Hematopoietic multipotent progenitor cell treated with erythropoietin and hydrocortisone succinate and interleukin-3 and kit ligand, for 6 days (in vitro differentiated cells): ENCODE results near the gene GPR31.
"Not testable (repeated sequence)": the region's sequence is repeated elsewhere in the genome, so short reads cannot be mapped to it uniquely, and the experiment has no call there.

Experiments used
- DNase-seq: peaks from one replicate; pipeline ENCODE4 v3.0.0-alpha.2; 2015

Gene GPR31, protein sequence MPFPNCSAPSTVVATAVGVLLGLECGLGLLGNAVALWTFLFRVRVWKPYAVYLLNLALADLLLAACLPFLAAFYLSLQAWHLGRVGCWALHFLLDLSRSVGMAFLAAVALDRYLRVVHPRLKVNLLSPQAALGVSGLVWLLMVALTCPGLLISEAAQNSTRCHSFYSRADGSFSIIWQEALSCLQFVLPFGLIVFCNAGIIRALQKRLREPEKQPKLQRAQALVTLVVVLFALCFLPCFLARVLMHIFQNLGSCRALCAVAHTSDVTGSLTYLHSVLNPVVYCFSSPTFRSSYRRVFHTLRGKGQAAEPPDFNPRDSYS

DNA sequence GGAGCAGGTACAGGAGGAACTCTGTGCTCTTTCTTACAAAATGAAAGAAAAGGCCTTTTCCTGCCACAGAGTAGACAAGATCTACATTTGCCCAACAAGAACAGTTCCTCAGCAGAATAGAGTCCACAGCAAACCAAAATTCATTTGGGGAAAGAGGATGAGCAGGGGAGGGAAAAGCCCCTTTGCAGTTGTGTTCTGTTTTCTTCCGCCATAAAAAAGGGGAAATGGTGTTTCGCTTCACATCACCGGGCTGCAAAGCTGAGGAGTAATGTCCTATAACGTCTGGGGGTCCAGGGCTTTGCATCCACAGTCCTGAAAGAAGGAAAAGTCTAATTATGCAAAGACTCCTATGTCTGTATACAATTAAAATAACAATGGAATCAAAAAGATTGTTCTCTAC, at the start of gene GPR31:
Gene GPR31 (minus strand): TSS at position 118 of the 400 bp plus-strand sequence. CDS start 149 bp downstream, outside the sequence.
- DNase-seq = no peak

DNA sequence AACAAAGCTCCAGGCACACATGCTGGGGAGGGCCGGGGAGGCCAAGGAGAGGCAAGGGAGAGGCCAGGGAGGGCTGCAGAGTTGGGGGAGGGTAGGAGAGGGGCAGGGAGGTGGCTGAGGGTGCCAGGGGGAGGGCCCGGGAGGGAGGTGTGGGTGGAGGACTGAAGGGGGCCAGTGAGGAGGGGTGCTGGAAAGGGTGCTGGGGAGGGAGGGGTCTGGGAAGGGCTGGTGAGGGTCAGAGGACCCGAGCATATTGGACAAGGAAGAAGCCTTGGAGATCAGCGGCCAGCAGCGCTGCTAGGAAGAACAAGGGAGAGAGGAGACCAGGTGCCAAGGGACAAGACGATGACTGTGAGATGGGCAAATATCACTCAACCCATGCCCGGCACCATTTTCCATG, 49.7 kb upstream of the GPR31 start:
- no peak for DNase-seq

DNA sequence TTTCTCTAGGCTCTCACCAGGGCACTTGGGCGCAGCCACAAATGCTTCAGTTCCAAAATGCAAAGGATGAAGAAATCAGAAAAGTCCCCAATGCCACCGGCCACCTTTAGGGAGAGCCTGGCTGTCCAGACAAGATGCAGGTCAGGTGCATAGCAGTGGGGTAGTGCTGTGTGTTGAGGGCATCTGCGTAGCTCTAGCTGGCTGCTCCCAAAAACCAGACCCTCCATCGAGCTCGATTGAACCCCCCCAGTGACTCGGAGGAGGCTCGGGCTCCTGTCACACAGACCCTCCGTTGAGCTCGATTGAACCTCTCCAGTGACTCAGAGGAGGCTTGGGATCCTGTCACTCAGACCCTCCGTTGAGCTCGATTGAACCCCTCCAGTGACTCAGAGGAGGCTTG, 47.5 kb upstream of the GPR31 start:
- not testable (repeated sequence) for DNase-seq

DNA sequence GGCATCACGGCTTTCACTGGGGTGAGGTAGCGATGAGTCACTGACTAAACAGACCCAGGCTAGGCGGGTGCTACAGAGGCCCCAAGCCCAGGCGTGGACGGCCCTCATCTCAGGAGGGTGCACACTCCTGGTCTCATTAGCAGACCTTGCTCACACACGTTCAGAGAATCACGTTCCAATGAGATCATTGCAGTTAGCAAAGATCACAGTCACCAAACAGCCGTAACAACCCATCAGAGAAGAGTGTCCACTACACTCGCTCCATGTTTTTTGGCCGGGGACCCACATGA, 46.2 kb upstream of the GPR31 start:
- not testable (repeated sequence) for DNase-seq

DNA sequence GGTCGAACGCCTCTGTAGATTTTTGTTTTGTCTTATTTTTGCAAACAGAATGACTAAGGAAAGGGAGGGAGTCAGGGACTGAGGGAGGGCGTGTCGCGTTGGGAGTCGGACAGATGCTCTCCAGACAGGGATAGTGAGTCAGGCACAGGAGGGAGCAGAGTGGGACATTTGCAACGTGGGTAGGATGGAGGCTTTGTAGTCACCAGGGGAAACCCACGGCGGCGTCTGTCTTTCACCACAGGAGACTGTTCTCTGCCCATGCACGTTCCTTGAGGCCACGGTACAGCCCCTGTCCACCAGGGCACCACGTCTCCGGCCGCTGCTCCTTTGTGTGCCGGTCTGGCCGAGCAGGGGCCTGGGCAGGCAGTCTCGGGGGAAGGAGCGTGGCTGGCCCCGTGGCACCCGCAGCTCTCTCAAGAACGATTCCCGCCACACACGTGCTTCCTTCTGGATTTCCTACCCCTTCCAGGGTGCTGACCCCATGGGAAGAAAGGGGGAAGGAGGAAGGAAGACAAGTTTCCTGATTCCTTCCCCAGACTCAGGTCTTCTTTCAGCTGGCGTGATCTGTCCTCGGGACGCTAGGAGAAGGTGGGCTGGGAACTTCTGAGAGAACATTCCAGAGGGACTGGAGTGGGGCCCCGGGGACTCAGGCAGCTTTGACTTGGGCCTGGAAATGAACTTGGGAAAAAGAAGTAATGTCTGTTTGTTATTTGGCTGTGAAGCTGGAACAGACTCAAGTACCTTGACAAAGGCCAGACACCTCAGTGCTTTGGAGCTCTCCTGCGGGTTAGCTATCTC, 45.7 kb upstream of the GPR31 start:
- not testable (repeated sequence) for DNase-seq

DNA sequence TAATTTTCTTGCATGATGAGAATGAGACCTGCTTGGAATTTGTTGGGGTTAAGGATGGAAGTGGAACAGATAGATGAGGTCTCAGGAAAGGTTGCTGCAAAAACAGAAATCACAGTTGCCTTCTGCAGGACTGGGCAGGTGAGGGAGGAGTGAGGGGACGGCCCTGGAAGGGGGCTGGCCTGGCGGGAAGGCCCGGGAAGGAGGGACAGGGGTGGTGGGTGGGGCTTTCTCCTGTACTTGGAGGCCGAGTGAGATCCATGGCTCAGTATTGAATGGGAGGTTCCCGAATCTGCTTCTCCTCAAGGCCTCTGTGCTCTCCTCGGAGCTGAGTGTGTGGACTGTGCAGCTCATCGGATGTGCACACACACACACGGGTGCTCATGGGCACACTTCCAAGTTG, 44.8 kb upstream of the GPR31 start:
- not testable (repeated sequence) for DNase-seq

DNA sequence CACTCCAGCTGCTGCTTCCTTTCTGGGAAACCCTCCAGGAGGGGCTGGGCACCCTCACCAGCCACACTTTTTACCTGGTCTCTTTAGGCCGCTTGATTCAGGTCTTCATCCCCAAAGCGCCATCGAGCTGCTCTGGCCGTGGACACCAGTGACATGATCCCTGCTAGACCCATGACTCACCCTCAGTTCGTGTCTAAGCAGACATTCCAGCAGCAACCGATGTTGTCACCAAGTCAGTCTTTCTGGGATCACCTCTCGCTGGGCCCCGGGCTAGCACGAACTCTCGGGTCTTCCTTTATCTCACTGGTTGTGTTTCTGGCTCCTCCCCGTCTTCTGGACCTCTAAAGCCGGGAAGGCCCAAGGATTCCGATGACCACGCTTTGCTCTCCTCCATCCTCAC, 43.0 kb upstream of the GPR31 start:
- no peak for DNase-seq

DNA sequence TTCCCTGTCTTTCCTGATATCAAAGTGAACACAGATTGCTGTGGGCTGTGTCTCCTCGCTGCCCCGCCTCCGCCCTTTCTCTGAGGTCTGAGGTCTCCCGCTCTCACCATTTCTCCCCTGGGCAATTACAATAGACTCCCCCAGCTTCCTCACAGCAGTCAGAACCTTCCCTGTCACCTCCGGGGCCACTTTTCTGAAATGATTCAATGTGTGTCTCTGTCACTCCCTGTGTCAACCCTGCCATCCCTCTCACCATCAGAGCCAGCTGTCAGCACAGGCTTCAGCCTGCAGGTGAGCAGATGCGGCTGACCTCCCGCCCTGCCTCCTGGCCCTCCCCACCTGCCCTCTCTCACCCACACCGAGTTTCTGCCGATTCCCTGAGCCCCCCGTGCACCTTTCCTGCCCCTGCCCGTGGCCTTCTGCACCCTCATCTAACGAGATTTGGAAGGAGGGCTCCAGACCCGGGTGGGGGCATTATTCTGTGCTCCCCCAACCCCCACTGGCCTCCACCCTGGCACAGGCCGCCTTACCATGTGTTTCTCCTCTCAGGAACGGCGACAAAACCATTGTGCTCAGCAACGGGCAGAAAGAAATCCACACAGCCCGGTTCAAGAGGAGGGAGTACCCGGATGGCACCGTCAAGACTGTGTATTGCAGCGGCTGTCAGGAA, 38.3 kb upstream of the GPR31 start:
- not testable (repeated sequence) for DNase-seq

DNA sequence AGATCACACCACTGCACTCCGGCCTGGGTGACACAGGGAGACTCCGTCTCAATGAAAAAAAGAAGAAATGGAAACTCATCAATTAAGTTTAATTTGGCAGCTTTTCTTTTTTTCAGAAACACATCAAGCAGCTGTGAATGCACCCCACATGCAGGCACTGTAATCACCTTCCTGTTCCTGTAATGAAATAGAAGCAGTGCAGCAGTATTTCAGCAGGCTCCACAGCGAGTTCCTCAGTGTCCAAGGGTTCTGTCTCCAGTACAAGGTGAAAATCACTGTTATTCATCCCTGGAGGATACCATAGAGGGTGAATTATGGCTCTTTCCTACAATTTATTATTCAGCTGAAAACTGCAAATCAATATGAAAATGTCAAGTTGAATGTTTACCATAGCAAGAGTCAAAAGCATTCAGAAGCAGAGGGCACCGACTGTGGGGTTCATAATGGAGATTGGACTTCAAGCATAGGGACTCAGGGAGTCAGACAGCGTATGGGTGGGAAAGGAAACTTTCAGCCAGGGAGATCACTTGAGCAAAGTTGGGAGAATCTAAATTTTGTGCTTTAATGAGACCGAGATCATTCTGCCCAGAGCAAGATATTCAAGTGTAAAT, 35.8 kb upstream of the GPR31 start:
- not testable (repeated sequence) for DNase-seq

DNA sequence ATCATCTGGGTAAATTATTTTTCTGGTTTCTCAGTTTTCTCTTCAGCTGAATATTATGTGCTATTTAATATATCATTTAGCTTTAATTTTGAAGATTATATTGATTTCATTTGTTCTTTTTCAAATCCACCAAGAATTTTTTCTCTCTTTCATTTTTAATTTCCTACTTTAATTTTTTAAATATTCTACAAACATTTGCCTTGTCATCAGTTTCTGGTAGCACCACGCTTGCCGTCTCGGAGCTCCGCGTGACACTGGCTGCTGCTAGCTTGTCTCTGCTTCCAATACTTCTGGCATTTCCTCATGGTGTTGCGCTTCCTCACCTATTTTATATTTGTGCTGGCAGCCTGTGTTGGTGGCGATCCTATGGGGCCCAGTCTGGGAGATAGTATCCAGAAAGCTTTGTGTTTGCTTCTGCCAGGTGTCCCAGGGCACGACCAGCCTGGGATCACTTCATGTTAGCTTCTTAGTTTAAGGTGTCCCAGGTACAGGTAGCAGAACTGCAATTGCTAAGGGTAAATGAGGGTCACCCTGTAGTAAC, 33.3 kb upstream of the GPR31 start:
- not testable (repeated sequence) for DNase-seq

DNA sequence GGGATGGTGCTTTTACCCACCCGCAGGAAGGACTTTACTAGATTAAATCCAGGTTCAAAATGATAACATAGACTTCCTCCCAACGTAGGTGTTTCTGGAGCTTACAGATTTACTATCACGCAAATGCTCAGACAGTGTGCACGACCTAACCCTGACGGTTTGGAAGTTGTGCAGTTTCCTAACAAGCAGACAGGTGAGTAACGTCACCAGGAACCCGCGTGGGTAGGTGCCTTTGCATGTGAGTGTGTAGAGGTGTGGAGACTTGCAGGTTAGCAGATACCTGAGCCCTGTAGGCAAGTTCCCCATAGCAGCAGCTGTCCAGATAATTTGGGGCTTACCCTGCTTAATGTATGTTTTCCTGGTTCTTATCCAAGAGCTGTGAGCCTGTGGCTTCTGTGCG, 29.5 kb upstream of the GPR31 start:
- DNase-seq = not testable (repeated sequence)

DNA sequence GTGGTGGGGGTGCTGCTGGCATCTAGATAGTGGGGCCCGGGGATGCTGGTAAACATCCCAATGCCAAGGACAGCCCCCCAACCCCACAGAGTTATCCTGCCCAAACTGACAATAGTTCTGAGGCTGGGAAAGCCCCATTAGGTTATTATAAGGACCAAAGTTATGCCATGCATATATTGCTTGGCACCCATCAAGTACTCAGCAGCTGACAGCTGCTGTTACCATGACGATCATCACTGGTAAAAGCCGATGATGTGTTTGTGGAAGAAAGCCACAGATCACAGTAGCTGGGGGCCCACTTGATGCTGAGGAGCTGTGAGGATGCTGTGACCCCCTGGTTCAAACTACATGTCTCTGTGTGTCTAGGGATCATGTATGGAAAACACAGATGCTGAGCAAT, 27.3 kb upstream of the GPR31 start:
- DNase-seq = not testable (repeated sequence)

DNA sequence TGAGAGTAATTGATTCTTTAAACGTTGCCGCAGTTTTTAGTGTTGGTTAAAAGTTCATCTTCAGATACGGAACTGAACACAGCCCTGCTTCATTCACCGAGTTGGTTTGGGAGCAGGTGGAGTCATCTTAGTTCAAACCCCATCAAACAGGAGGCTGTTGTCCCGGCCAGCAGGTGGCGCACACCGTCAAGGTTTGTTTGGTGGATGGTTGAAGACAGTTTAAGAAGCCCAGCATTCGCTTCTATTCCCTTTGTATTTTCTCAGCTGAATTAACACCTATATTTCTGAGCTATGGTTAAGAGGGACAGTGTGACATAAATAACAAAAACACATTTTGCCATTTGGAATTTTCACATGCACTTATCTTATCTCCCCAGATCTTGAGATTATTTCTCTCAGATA, 25.1 kb upstream of the GPR31 start:
- not testable (repeated sequence) for DNase-seq

DNA sequence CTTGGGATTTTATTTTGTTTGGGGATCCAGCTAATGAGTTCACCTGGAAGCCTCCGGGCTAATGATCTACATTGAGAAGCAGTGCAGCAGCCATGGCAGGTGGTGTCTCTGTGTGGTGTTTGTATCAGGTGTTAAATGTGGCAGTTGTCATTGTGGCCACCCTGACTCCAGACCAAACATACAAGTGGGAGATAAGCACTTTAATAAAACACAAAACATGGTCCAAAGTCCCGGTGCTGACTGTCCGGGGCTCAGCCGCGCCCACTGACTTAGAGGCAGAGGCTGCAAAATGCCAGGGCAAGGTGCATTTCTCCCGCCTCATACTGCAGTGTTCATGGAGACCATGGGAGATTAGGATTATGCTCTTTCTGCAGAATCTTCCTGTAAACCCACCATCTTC, 23.6 kb upstream of the GPR31 start:
- DNase-seq = not testable (repeated sequence)

DNA sequence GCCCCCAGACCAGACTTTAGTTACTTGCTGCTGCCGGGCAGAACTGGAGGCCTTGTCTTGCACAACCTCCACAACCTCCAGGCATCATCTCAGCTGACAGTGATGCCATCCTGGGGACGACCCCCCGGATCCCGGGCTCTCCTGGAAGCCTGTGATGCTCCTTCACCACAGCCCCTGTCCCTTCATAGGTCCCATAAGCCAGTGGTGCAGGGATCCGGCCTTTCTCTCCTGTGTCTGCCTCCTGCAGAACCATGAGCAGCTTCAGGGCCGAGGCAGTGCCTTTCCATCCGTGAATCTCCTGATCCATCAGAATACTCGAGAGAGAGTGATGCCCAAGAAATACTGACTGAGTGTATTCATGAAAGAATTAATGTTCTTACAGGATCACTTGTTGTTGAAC, 22.3 kb upstream of the GPR31 start:
- DNase-seq = not testable (repeated sequence)

DNA sequence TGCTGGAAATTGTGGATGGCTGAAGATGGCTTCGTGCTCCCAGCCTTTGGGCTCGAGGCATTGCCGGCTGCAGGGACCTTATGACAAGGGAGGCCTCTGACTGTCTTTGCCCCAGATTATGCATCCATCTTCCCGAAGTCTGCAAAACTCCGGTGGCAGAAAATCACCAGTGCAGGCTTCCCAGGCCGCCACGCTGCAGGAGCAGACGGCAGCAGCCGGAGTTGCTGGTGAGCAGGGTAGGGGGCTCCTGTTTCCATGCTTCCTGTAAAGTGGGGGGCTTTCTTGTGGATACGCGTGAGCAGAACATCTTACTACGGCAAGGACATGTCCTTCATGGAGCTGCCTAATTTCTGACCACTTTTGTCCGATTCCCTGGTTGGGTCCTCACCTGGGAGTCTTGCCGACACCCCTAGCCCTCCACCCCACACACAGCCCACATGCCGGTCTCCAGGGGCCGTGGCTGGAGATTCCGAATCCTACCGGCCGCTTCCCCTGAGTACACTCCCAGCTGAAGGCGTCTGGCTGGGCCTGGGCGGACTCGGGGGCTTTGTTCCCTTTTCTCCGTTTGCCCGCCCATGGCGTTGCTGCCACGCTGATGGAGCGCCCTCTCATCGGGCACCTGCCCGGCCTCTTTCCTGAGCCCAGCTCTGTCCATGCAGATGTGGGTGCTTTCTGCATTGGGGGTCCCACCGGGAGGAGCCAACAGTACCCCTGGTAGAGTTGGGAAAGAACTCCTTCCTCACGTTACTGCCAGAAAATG, 21.3 kb upstream of the GPR31 start:
- not testable (repeated sequence) for DNase-seq

DNA sequence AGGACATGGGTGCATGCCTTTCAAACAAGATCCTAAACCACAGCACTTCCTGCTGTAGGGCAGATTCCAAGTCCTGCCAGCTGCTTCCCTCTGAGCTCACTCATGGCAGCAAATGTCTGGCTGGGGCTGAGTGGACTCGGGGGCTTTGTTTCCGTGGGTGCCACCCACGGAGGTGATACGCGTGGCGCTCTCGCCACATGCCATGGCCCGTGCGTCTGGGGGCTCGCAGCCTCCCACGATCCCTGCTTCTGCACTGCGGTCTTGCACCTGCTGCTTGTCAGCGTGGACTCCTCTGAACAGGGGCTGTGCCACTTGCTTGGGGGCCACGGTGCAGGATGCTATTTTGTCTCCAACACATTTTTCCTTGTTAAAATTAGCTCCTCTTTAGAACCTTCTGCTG, 19.5 kb upstream of the GPR31 start:
- DNase-seq = not testable (repeated sequence)

DNA sequence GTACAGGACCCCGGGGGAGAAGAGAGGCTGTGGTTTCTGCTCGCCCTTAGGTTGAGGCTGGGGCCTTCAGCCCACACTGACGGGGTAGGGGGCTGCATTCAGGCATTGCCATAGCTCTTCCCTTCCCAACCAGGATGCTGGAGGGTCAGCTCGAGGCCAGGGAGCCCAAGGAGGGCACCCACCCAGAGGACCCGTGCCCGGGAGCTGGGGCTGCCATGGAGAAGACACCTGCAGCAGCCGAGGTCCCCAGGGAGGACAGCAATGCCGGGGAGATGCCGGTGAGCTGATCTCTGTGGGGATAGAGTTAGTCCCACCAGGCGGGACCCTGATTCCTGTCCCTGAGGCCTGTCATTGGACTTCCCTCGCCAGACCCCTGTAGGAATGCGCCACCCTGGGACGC, 14.2 kb upstream of the GPR31 start:
- not testable (repeated sequence) for DNase-seq

DNA sequence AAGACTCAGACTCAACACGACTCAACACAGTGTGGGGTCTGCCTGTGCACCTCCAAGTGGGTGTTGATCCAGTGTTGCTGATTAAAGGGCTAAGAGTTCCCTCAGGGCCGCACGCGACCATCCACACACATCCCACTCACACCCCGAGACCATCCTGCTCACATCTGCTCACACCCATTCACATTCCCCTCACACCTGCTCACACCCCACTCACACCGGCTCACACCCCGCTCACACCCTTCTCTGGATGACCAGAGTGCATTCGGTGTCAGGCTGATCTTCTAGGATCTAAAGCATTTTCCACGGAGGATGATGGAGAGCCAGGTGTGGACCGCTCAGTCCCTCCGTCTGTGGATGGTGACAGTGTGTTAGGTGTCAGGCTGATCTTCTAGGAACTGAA, 13.5 kb upstream of the GPR31 start:
- DNase-seq = not testable (repeated sequence)

DNA sequence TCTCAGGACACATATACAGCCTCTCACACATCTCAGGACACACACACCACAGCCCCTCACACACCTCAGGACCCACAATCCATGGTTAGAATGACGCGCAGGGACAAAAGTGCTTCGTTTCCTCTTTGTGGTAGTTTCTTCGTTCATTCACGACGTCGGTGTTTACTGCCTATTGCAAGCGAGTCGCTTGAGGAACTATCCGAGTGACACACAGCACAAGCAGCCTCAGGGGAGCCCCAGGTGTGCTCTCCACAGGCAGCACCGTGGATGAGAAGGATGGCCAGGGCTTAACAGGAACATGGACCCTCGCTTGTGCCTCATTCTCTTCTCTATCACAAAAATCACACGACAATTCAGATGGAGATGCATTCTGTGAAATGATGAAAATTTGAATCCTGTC, 12.1 kb upstream of the GPR31 start:
- DNase-seq = not testable (repeated sequence)

DNA sequence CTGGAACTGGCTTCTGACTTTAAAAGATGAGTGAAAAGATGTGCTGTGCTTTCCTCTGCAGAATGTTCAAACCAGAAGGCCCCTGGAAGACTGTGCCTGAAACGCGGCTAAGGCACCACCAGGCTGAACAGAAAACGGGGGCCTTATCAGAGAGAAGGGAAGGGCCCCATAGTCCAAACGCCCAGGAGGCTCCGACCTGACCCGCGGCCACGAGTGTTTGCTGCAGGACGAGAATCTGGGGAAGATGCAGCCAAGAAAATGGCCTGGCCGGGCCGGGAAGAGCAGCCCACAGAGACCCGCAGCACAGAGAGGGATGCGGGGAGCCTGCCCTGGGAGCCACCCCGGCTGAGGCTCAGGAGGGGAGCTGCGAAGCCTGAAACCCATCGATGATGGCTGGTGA, 10.5 kb upstream of the GPR31 start:
- not testable (repeated sequence) for DNase-seq

DNA sequence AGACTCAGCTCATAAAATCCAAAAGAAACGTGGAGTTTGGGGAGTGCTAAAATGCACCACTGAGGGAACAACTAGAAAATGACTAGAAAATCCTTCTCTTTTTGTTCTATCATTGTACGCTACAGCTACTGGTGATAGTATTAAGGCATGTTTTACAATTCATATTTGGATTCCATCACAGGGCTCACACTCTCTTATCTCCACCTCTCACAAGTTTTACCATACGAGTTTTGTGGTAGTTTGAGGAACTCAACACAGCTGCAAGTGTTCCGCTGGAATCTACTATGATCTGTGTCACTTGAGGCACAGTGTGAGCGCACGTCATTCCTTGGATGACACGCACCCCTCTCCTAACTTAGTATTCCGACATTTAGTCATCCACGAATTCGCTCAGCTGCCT, 9.9 kb upstream of the GPR31 start:
- DNase-seq = peak; percentile 17
